Endothelial cell of umbilical vein (primary cell): ENCODE data around the gene ARHGEF10L. TPM values are rescaled to one million over a fixed set of nuclear protein-coding genes. Genes with fewer than 3 reads are reported as not detected.

Source experiments
- BruUV-seq: library from RNA; stranded (reverse); fragments of 400-500 nt; replicated peaks from 2 replicates; lab custom pipeline; 2021; lab: Mats Ljungman, UMichigan
- CTCF ChIA-PET: fragments of 300-600, 350-600 bp; sonication (Branson Sonifier 250); formaldehyde crosslinking; loops from one replicate; lab custom pipeline; 2021; ENCODE audit warnings: antibody characterized with exemption, inconsistent platforms; lab: Charles Lee
- POLR2A ChIA-PET: fragments of 300-600, 350-600 bp; sonication (Branson Sonifier 250); formaldehyde crosslinking; loops from one replicate; lab custom pipeline; 2021; ENCODE audit warnings: antibody characterized with exemption, inconsistent platforms; lab: Charles Lee
- DNase-seq: peaks from one replicate; pipeline ENCODE4 v3.0.0-alpha.2; 2011; ENCODE audit warnings: low read depth, low spot score
- FAIRE-seq: peaks from 2 replicates; lab custom pipeline; 2011; peaks lifted over from hg19 to GRCh38; lab: Jason Lieb, UNC
- H2AFZ ChIP-seq: 2 replicates; pipeline ENCODE4 v1.6.0; 2012; ENCODE audit warnings: low read depth, low read length, control low read depth, inconsistent platforms
- H3K27ac ChIP-seq: 2 replicates; pipeline ENCODE4 v1.5.1; 2011; ENCODE audit warnings: low read depth, mild to moderate bottlenecking, control low read depth, low read length, moderate library complexity; ENCODE audit not compliant: insufficient read depth
- H3K27me3 ChIP-seq, 2 experiments: 2 replicates each; pipeline versions ENCODE4 v1.6.0 to v1.6.1; 2011; ENCODE audit warnings: low read length in 2 of 2, mixed read lengths in 1 of 2; ENCODE audit not compliant: control insufficient read depth in 2 of 2, insufficient read depth in 2 of 2
- H3K36me3 ChIP-seq, 2 experiments: 2 replicates in 1 of 2; 3 replicates in 1 of 2; pipeline ENCODE4 v1.5.1; 2011; ENCODE audit warnings: low read length in 2 of 2, mild to moderate bottlenecking in 1 of 2, moderate library complexity in 1 of 2; ENCODE audit not compliant: control insufficient read depth in 2 of 2, insufficient read depth in 2 of 2; ENCODE audit errors: extremely low read depth in 1 of 2
- H3K4me1 ChIP-seq: 3 replicates; pipeline ENCODE4 v1.5.1; 2011; ENCODE audit warnings: mild to moderate bottlenecking, low read length; ENCODE audit not compliant: control insufficient read depth, insufficient read depth; ENCODE audit errors: extremely low read depth
- H3K4me2 ChIP-seq: 2 replicates; pipeline ENCODE4 v1.6.1; 2011; ENCODE audit warnings: low read length, control low read depth, mixed read lengths; ENCODE audit not compliant: insufficient read depth
- H3K4me3 ChIP-seq, 3 experiments: fragments of 200-600 bp in 1 of 3; sonication (generic), shearing (Covaris generic) in 1 of 3; replicated peaks in 1 of 3; 2 replicates each; pipeline ENCODE4 v1.5.1; 2011 to 2016; ENCODE audit warnings: control low read depth in 3 of 3, low read length in 3 of 3, mild to moderate bottlenecking in 2 of 3, inconsistent platforms in 1 of 3, low read depth in 1 of 3, moderate library complexity in 1 of 3; ENCODE audit not compliant: insufficient read depth in 1 of 3
- H3K79me2 ChIP-seq: 2 replicates; pipeline ENCODE4 v1.6.0; 2012; ENCODE audit warnings: low read length, inconsistent platforms; ENCODE audit not compliant: control insufficient read depth, insufficient read depth
- H3K9ac ChIP-seq: replicated peaks from 2 replicates; pipeline ENCODE3; 2011; ENCODE audit warnings: low read length, control low read depth; ENCODE audit not compliant: insufficient read depth; ENCODE audit errors: extremely low read depth
- H3K9me1 ChIP-seq: replicated peaks from 3 replicates; pipeline ENCODE4 v1.6.0; 2011; ENCODE audit warnings: mild to moderate bottlenecking, low read length; ENCODE audit not compliant: control insufficient read depth, insufficient read depth; ENCODE audit errors: extremely low read depth
- H3K9me3 ChIP-seq: replicated peaks from 2 replicates; pipeline ENCODE4 v1.5.1; 2012; ENCODE audit warnings: low read length, inconsistent platforms; ENCODE audit not compliant: control insufficient read depth, insufficient read depth
- H4K20me1 ChIP-seq: replicated peaks from 2 replicates; pipeline ENCODE3; 2011; ENCODE audit warnings: mild to moderate bottlenecking, low read length; ENCODE audit not compliant: control insufficient read depth, insufficient read depth; ENCODE audit errors: extremely low read depth
- EZH2 ChIP-seq: IDR thresholded peaks from 2 replicates; pipeline ENCODE4 v1.6.1; 2012; ENCODE audit warnings: borderline replicate concordance, low read depth, mild to moderate bottlenecking, moderate library complexity, low read length, inconsistent platforms; ENCODE audit not compliant: severe bottlenecking
- FOS ChIP-seq: IDR thresholded peaks from 2 replicates; pipeline ENCODE4 v1.6.1; 2011; ENCODE audit warnings: mild to moderate bottlenecking, low read length, moderate library complexity, borderline replicate concordance; ENCODE audit not compliant: insufficient read depth
- GATA2 ChIP-seq: IDR thresholded peaks from 2 replicates; pipeline ENCODE4 v1.7.0; 2011; ENCODE audit warnings: low read depth, mild to moderate bottlenecking, moderate library complexity, mixed read lengths, low read length; ENCODE audit not compliant: insufficient read length, insufficient read depth
- JUN ChIP-seq: IDR thresholded peaks from 2 replicates; pipeline ENCODE4 v1.6.1; 2011; ENCODE audit warnings: borderline replicate concordance, low read depth; ENCODE audit not compliant: insufficient read length, insufficient read depth
- MYC ChIP-seq: IDR thresholded peaks from one replicate; pipeline ENCODE4 v1.6.1; 2011; ENCODE audit warnings: mild to moderate bottlenecking, low read depth, low read length
- POLR2A ChIP-seq: IDR thresholded peaks from 2 replicates; pipeline ENCODE4 v1.6.1; 2012; ENCODE audit warnings: low read depth, mild to moderate bottlenecking, control low read depth, low read length
- POLR2AphosphoS5 ChIP-seq: IDR thresholded peaks from 2 replicates; pipeline ENCODE4 v1.6.1; 2012; ENCODE audit warnings: low read depth, mild to moderate bottlenecking, control low read depth, low read length, moderate library complexity; ENCODE audit not compliant: insufficient read depth
- dilution Hi-C: fragments of 300-500 bp; cut with MboI; formaldehyde crosslinking; loops from one replicate; pipeline ENCODE4 v1.15.0; 2019; ENCODE audit warnings: low sequenced_read_pairs; ENCODE audit not compliant: extremely low pct_ligation_motif_present
- intact Hi-C: fragments of 100-400 bp; cut with micrococcal nuclease; formaldehyde crosslinking; loops from one replicate; pipeline ENCODE4 v1.10.0; 2022
- polyA plus RNA-seq, 4 experiments: library from polyadenylated mRNA; depleted of rRNA in 3 of 4; stranded (reverse) in 3 of 4; unstranded in 1 of 4; fragments of >200 nt; gene quantifications; 2 replicates each; pipeline versions ENCODE4 v1.2.1 to v1.2.3, GENCODE V29; 2011 to 2012; ENCODE audit warnings: missing spikeins in 1 of 4
- total RNA-seq: library from RNA; stranded (reverse); gene quantifications from 2 replicates; pipeline ENCODE4 v1.2.3, GENCODE V29; 2021
- TF ChIP-seq, protein P1 (sequence below): IDR thresholded peaks from 2 replicates; pipeline ENCODE4 v1.6.1; 2011; ENCODE audit not compliant: insufficient read depth, insufficient read length
- TF ChIP-seq, protein P2 (sequence below), 2 donors: IDR thresholded peaks; 1 replicate in 1 of 2; 2 replicates in 1 of 2; pipeline ENCODE4 v1.5.1; 2011; ENCODE audit warnings: low read length in 2 of 2, mild to moderate bottlenecking in 2 of 2, moderate library complexity in 2 of 2, control low read depth in 1 of 2, inconsistent platforms in 1 of 2, low read depth in 1 of 2; ENCODE audit not compliant: insufficient read depth in 1 of 2; ENCODE audit errors: extremely low read depth in 1 of 2

Gene ARHGEF10L
- total and polyA plus RNA-seq, 2 donors (not counting 3 experiments of a cell fraction or from before 2014, with no cell fraction given): 1.9 to 5.2 TPM

DNA sequence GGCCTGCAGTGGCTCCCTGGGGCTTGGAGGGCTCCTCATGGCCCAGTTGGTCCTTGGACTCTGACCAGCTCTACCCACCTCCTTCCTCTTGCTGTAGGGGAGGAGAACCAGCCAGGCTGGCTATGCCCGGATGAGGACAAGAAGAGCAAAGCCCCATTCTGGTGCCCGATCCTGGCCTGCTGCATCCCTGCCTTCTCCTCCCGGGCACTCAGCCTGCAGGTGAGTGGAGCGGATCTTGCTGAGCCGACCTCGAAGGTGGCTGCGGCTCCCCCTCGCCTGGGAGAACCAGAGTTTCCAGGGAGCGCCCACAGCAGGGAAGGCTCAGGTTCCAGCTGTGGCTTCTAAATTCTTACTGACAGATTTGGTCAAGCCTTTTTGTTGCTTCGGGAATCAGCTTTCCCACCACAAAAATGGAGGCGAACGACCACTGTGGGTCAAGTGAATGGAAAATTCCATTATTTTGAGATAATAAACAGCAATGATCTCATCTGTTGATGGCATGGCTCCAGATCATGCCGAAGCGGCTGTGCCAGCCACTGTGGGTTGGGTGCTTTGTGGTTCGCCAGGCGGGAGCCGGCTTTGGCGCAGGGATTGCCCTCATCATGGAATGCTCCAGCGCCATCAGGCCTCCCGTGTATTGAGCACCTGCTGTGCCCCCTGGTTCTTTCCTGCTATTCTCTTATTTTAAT is 109.1 kb downstream of the ARHGEF10L start:
- no peaks in the 10 kb centered on the region for H3K27me3 ChIP-seq
- no peaks in the 10 kb centered on the region for H3K9me1 ChIP-seq
- H4K20me1 ChIP-seq: no peaks in the 10 kb centered on the region
- no peaks in the 10 kb centered on the region for H3K79me2 ChIP-seq
- no peak overlapping the region for H3K9ac ChIP-seq
- H3K27ac ChIP-seq: no peak overlapping the region
- no peaks in the 10 kb centered on the region for H3K4me1 ChIP-seq
- TF ChIP-seq, protein P1, sequence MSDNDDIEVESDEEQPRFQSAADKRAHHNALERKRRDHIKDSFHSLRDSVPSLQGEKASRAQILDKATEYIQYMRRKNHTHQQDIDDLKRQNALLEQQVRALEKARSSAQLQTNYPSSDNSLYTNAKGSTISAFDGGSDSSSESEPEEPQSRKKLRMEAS: no peak
- no peak for TF ChIP-seq JUN
- no peak for TF ChIP-seq FOS
- no peak for TF ChIP-seq POLR2AphosphoS5
- TF ChIP-seq, protein P2, sequence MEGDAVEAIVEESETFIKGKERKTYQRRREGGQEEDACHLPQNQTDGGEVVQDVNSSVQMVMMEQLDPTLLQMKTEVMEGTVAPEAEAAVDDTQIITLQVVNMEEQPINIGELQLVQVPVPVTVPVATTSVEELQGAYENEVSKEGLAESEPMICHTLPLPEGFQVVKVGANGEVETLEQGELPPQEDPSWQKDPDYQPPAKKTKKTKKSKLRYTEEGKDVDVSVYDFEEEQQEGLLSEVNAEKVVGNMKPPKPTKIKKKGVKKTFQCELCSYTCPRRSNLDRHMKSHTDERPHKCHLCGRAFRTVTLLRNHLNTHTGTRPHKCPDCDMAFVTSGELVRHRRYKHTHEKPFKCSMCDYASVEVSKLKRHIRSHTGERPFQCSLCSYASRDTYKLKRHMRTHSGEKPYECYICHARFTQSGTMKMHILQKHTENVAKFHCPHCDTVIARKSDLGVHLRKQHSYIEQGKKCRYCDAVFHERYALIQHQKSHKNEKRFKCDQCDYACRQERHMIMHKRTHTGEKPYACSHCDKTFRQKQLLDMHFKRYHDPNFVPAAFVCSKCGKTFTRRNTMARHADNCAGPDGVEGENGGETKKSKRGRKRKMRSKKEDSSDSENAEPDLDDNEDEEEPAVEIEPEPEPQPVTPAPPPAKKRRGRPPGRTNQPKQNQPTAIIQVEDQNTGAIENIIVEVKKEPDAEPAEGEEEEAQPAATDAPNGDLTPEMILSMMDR (IDR thresholded peaks at IDR 0.05; ENCODE audit: extremely low read depth in 1 of 2, insufficient read depth in 1 of 2, low read depth in 1 of 2, low read length in 2 of 2): no peak
- no peak for TF ChIP-seq MYC
- no peak for TF ChIP-seq GATA2
- no peak for TF ChIP-seq POLR2A
- TF ChIP-seq EZH2: no peak
- no peak overlapping the region for H2AFZ ChIP-seq
- no peak overlapping the region for H3K4me3 ChIP-seq
- ChIA-PET CTCF (interaction anchor here (0.9 to 3.6 kb wide), 4 partner anchors 13 to 1173 kb away, joined by 3 to 19 read pairs (median 4); no protein-coding TSS in a partner anchor), POLR2A (no interaction called here)
- intact Hi-C loops (no loop called here), dilution Hi-C loops (no loop called here)
- DNase-seq (no peak), FAIRE-seq (no peak)
- H3K9me3 ChIP-seq: no peaks in the 10 kb centered on the region
- no peak overlapping the region for H3K4me2 ChIP-seq
- no peaks in the 10 kb centered on the region for H3K36me3 ChIP-seq
- no TSS peak for BruUV-seq
